Upper lobe of left lung (tissue), 4 donors: ENCODE data around the gene LTBR.

Source experiments
- EP300 ChIP-seq, 4 donors: sonication (generic); formaldehyde crosslinking; IDR thresholded peaks; one replicate each; pipeline ENCODE4 v1.5.1; 2017; ENCODE audit warnings: antibody characterized with exemption in 4 of 4, control low read depth in 2 of 4
- POLR2A ChIP-seq, 4 donors: fragments of 450-650 bp; IDR thresholded peaks; one replicate each; pipeline ENCODE4 v1.5.1; 2016 to 2017; ENCODE audit warnings: antibody characterized with exemption in 4 of 4, mild to moderate bottlenecking in 2 of 4

DNA sequence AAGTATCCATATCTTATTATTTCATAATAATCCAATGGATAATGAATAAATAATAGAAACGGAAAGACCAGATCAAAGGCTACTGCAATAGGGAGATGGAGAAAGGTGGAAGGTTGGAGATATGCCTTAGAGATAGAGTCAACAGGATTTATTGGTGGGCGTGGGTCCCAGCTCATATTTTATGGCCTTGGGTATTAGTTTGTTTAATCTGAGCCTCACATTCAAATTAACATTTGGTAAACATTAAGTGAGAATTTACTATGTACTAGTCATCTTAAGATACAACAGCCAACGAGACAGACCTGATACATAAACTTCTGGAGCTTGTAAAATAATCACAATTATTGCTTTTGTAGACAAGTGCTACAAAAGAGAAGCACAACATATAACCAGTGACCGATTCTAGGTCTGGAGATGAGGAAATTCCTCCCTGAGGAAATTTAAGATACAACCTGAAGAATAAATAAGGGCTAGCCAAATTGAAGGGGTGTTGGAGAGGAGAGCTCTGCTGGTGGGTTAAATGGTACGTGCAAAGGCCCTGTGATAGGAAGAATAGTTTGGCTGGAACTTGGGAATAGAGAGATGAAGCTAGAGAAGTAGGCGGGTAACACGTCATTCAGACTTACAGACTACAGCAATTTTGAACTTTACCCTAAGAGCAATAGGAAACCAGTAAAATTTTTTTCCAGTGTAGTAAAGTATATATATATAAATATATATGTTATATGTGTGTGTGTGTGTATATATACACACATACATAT is 16.1 kb downstream of the LTBR start:
- no peak for TF ChIP-seq EP300 (IDR thresholded peaks at IDR 0.05)
- no peak for TF ChIP-seq POLR2A (IDR thresholded peaks at IDR 0.05)
